Astrocyte (in vitro differentiated cells and primary cell): Measurements from ENCODE around the gene SAMD4A. TPM values are rescaled to one million over a fixed set of nuclear protein-coding genes. Genes with fewer than 3 reads are reported as not detected.

Experiments used
- DNase-seq: peaks from one replicate; pipeline ENCODE4 v3.0.0-alpha.2; 2010; ENCODE audit warnings: low read depth
- FAIRE-seq: peaks from 2 replicates; lab custom pipeline; 2011; peaks lifted over from hg19 to GRCh38; lab: Jason Lieb, UNC
- H2AFZ ChIP-seq: 2 replicates; pipeline ENCODE4 v1.6.0; 2012; ENCODE audit warnings: low read depth, low read length, inconsistent platforms
- H3K27ac ChIP-seq: 2 replicates; pipeline ENCODE4 v1.5.1; 2011; ENCODE audit warnings: low read depth, low read length, inconsistent platforms
- H3K27me3 ChIP-seq: 2 replicates; pipeline ENCODE4 v1.6.0; 2011; ENCODE audit warnings: low read length, inconsistent platforms; ENCODE audit not compliant: insufficient read depth
- H3K36me3 ChIP-seq: 2 replicates; pipeline ENCODE4 v1.5.1; 2011; ENCODE audit warnings: low read length, inconsistent platforms; ENCODE audit not compliant: insufficient read depth
- H3K4me1 ChIP-seq: 2 replicates; pipeline ENCODE4 v1.5.1; 2011; ENCODE audit warnings: low read length, inconsistent platforms; ENCODE audit not compliant: insufficient read depth
- H3K4me2 ChIP-seq: 2 replicates; pipeline ENCODE4 v1.6.0; 2012; ENCODE audit warnings: low read length, inconsistent platforms
- H3K4me3 ChIP-seq: 2 replicates; pipeline ENCODE4 v1.5.1; 2011; ENCODE audit warnings: low read depth, mild to moderate bottlenecking, low read length, inconsistent platforms; ENCODE audit not compliant: insufficient read depth
- H3K79me2 ChIP-seq: 2 replicates; pipeline ENCODE4 v1.6.0; 2012; ENCODE audit warnings: mild to moderate bottlenecking, low read length, inconsistent platforms; ENCODE audit not compliant: insufficient read depth
- H3K9ac ChIP-seq: 2 replicates; pipeline ENCODE4 v1.6.0; 2012; ENCODE audit warnings: mild to moderate bottlenecking, low read length, inconsistent platforms
- H3K9me3 ChIP-seq: 2 replicates; pipeline ENCODE4 v1.5.1; 2012; ENCODE audit warnings: low read depth, mild to moderate bottlenecking, low read length, inconsistent platforms; ENCODE audit not compliant: insufficient read depth
- H4K20me1 ChIP-seq: 2 replicates; pipeline ENCODE4 v1.6.0; 2012; ENCODE audit warnings: low read length, inconsistent platforms; ENCODE audit not compliant: insufficient read depth
- H3K27ac Mint-ChIP-seq: one replicate; pipeline ENCODE4 v1.8.0; 2021; ENCODE audit warnings: mild to moderate bottlenecking, mixed read lengths; ENCODE audit not compliant: unreplicated experiment
- H3K27me3 Mint-ChIP-seq: one replicate; pipeline ENCODE4 v1.8.0; 2021; ENCODE audit warnings: low read depth, mixed read lengths; ENCODE audit not compliant: unreplicated experiment
- H3K36me3 Mint-ChIP-seq: one replicate; pipeline ENCODE4 v1.8.0; 2021; ENCODE audit warnings: low read depth, mixed read lengths; ENCODE audit not compliant: unreplicated experiment
- H3K4me1 Mint-ChIP-seq: one replicate; pipeline ENCODE4 v1.8.0; 2021; ENCODE audit warnings: low read depth, mixed read lengths; ENCODE audit not compliant: unreplicated experiment
- H3K4me3 Mint-ChIP-seq: one replicate; pipeline ENCODE4 v1.8.0; 2021; ENCODE audit warnings: mild to moderate bottlenecking, moderate library complexity, mixed read lengths; ENCODE audit not compliant: unreplicated experiment
- H3K9me3 Mint-ChIP-seq: one replicate; pipeline ENCODE4 v1.8.0; 2021; ENCODE audit warnings: mild to moderate bottlenecking, mixed read lengths; ENCODE audit not compliant: unreplicated experiment
- CTCF ChIP-seq: IDR thresholded peaks from 2 replicates; pipeline ENCODE4 v1.5.1; 2011; ENCODE audit warnings: low read depth, mild to moderate bottlenecking, inconsistent platforms, low read length, moderate library complexity; ENCODE audit not compliant: insufficient read depth
- EZH2 ChIP-seq: IDR thresholded peaks from 2 replicates; pipeline ENCODE4 v1.6.1; 2012; ENCODE audit warnings: mild to moderate bottlenecking, low read length, inconsistent platforms; ENCODE audit not compliant: insufficient read depth
- total RNA-seq: library from RNA; stranded (reverse); gene quantifications from 2 replicates; pipeline ENCODE4 v1.2.1, GENCODE V29; 2021

Gene SAMD4A
- total RNA-seq, 1 donor from 2014 or later: 68.2 TPM

DNA sequence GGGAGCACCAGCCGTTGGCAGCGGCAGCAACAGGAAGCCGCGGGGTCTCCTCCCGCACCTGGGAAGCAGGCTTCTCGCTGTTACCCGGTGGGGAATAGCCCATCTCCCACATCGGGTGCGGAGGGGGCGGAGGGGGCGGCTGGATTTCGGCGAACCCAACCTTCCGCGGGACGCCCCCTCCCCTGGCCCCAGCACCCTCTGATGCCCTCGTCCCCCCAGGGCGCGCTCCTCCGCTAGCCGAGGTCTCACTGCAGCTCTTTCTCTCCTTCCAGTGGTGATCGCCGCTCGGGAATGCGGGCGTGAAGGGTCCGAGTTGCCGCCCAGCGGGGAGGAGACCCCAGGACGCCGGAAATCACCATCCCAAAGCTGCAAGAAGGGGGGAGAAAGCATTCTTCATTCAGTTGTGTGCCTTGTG, 303 bp downstream of the SAMD4A start:
- Mint-ChIP-seq H3K4me3 (peak overlapping the region; percentile 99), H3K27me3 (no peaks in the 10 kb centered on the region), H3K9me3 (peaks cover 2% of the 10 kb centered on the region), H3K4me1 (peaks cover 26% of the 10 kb centered on the region), H3K36me3 (peaks cover 19% of the 10 kb centered on the region), H3K27ac (peak overlapping the region; percentile 98)
- DNase-seq (peak; percentile 27), FAIRE-seq (no peak)
- H3K9ac ChIP-seq: peak overlapping the region; percentile 96
- H3K79me2 ChIP-seq: peaks cover 52% of the 10 kb centered on the region
- H4K20me1 ChIP-seq: peaks cover 25% of the 10 kb centered on the region
- peaks cover 7% of the 10 kb centered on the region for H3K36me3 ChIP-seq
- no peak for TF ChIP-seq CTCF
- no peak for TF ChIP-seq EZH2
- peak overlapping the region; percentile 87 for H3K4me2 ChIP-seq
- no peaks in the 10 kb centered on the region for H3K9me3 ChIP-seq
- no peaks in the 10 kb centered on the region for H3K27me3 ChIP-seq
- peak overlapping the region; percentile 88 for H3K27ac ChIP-seq
- no peak overlapping the region for H2AFZ ChIP-seq
- H3K4me1 ChIP-seq: peaks cover 42% of the 10 kb centered on the region
- H3K4me3 ChIP-seq: peak overlapping the region; percentile 77

GRCh38 chr14:54567639-54568561, 972 bp downstream of the SAMD4A start:
- Histone ChIP-seq H3K4me2 (peak overlapping the region; percentile 87), H3K9ac (peak overlapping the region; percentile 96), H3K27ac (peak overlapping the region; percentile 88), H2AFZ (no peak overlapping the region), H3K36me3 (peaks cover 9% of the 10 kb centered on the region), H3K79me2 (peaks cover 58% of the 10 kb centered on the region), H3K9me3 (no peaks in the 10 kb centered on the region), H4K20me1 (peaks cover 25% of the 10 kb centered on the region), H3K27me3 (no peaks in the 10 kb centered on the region), H3K4me3 (peak overlapping the region; percentile 77), H3K4me1 (peaks cover 36% of the 10 kb centered on the region)
- Mint-ChIP-seq H3K9me3 (peaks cover 2% of the 10 kb centered on the region), H3K4me3 (peak overlapping the region; percentile 99), H3K27me3 (no peaks in the 10 kb centered on the region), H3K4me1 (peaks cover 21% of the 10 kb centered on the region), H3K36me3 (peaks cover 25% of the 10 kb centered on the region), H3K27ac (peak overlapping the region; percentile 98)
- FAIRE-seq: no peak
- DNase-seq: peak; percentile 70
- TF ChIP-seq CTCF: no peak
- no peak for TF ChIP-seq EZH2
